RWPE1 (cell line): ENCODE data around the gene HECTD4.
"Not testable (repeated sequence)": the region's sequence is repeated elsewhere in the genome, so short reads cannot be mapped to it uniquely, and the experiment has no call there.

Source experiments
- CTCF ChIA-PET: fragments of 350-600 bp; sonication (Branson Sonifier 250); formaldehyde crosslinking; extraction: SDS; loops from one replicate; lab custom pipeline; 2021; lab: Yijun Ruan, JAX
- POLR2A ChIA-PET: fragments of 400-600 bp; formaldehyde crosslinking; extraction: SDS; loops from one replicate; lab custom pipeline; 2020; ENCODE audit warnings: antibody characterized with exemption; ENCODE audit not compliant: low non-redundant PET; lab: Yijun Ruan, JAX
- DNase-seq: peaks from one replicate; pipeline ENCODE4 v3.0.0; 2012; ENCODE audit warnings: low spot score
- H3K27ac ChIP-seq: fragments of 450-650 bp; 2 replicates; pipeline ENCODE4 v1.5.1; 2017
- TF ChIP-seq, protein P1 (sequence below): fragments of 450-650 bp; conservative IDR thresholded peaks from 2 replicates; pipeline ENCODE4 v1.5.1; 2017; ENCODE audit warnings: low read depth, mild to moderate bottlenecking

HECTD4 gene

DNA sequence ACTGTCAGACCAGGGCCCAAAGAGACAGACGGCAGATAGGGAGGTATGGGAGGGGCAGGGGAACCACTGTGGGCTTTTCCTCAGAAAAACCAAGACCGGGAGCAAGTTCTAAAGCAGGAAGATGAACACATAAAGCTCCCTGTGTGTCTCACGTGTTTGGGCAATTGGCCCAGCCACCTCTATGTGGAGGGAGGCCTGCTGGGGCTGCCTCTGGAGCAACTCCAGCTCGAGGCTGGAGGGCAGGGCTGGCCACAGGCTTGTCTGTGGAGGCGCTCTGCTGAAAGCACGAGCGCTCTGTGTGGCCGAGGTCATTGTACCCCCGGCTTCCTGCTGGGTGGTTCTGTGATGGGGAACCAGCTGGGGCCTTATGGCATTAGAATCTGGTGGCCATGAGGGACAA lies 220.5 kb downstream of the HECTD4 start:
- no peak for DNase-seq
- CTCF ChIA-PET, result no interaction called here
- TF ChIP-seq, protein P1, sequence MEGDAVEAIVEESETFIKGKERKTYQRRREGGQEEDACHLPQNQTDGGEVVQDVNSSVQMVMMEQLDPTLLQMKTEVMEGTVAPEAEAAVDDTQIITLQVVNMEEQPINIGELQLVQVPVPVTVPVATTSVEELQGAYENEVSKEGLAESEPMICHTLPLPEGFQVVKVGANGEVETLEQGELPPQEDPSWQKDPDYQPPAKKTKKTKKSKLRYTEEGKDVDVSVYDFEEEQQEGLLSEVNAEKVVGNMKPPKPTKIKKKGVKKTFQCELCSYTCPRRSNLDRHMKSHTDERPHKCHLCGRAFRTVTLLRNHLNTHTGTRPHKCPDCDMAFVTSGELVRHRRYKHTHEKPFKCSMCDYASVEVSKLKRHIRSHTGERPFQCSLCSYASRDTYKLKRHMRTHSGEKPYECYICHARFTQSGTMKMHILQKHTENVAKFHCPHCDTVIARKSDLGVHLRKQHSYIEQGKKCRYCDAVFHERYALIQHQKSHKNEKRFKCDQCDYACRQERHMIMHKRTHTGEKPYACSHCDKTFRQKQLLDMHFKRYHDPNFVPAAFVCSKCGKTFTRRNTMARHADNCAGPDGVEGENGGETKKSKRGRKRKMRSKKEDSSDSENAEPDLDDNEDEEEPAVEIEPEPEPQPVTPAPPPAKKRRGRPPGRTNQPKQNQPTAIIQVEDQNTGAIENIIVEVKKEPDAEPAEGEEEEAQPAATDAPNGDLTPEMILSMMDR, result no peak
- peak overlapping the region; percentile 11; the same call in 1 of the 2 replicates for H3K27ac ChIP-seq
- POLR2A ChIA-PET, result no interaction called here

DNA sequence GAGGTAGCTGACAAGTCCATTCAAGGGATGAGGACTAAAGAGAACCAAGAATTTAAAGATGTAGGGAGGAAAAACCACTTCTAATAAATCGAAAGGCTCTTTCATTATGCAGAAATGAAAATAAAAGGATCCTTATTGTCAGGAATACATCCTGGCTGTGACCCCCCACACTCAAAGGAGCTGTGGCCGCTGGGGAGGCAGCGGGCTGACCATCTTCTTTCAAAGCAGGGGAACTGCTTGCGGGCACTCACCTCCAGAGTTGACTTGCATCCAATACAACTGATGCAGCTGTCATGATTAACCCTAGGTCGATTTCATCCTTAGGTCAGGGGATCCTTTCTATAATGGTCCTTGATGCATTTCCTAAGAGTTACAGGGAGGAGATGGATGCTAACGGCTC lies 221.6 kb downstream of the HECTD4 start:
- POLR2A ChIA-PET, result no interaction called here
- DNase-seq, result no peak
- H3K27ac ChIP-seq, result no peak overlapping the region
- TF ChIP-seq, protein P1, result no peak
- CTCF ChIA-PET, result no interaction called here

DNA sequence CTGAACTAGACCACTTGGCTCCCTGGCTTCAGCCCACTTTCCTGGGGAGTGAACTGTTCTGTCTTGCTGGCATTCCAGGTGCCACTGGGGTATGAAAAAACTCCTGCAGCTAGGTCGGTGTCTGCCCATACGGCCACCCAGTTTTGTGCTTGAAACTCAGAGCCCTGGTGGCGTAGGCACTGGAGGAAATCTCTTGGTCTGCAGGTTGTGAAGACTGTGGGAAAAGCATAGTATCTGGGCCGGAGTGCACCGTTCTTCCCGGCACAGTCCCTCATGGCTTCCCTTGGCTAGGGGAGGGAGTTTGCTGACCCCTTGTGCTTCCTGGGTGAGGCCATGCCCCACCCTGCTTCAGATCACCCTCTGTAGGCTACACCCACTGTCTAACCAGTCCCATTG lies 223.1 kb downstream of the HECTD4 start:
- TF ChIP-seq, protein P1, result no peak
- no peak overlapping the region for H3K27ac ChIP-seq
- ChIA-PET POLR2A (no interaction called here), CTCF (interaction anchor here (0.6 kb wide), 1 partner anchor 214 kb away, joined by 4 read pairs; no protein-coding TSS in a partner anchor)
- no peak for DNase-seq

DNA sequence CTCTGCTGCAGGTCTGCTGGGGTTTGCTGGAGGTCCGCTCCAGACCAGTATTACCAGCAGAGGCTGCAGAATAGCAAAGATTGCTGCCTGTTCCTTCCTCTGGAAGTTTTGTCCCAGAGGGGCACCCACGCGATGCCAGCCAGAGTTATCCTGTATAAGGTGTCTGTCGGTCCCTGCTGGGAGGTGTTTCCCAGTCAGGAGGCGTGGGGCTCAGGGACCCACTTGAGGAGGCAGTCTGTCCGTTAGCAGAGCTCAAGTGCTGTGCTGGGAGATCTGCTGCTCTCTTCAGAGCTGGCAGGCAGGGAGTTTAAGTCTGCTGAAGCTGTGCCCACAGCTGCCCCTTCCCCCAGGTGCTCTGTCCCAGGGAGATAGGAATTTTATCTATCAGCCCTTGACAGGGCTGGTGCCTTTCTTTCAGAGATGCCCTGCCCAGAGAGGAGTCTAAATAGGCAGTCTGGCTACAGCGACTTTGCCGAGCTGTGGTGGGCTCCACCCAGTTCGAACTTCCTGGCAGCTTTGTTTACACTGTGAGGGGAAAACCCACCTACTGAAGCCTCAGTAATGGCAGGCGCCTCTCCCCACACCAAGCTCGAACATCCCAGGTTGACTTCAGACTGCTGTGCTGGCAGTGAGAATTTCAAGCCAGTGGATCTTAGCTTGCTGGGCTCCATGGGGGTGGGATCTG lies 223.6 kb downstream of the HECTD4 start:
- POLR2A ChIA-PET, result not testable (repeated sequence)

DNA sequence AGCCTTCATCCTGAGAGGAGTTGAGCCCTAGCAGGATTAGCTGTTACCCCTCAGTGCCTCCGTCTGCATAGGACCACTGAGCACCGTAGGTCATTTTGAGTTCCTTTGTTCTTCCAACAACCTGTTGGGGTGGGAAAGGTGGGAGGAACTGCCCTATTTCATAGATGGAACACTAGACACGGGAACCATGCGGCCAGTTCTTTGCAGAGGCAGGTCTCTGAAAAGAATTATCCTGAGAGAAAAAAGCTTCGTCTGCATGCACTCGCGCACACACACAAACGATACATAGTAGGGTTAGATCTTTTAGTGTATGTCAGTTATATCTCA lies 228.4 kb downstream of the HECTD4 start:
- ChIA-PET CTCF (no interaction called here), POLR2A (no interaction called here)
- DNase-seq, result no peak
- H3K27ac ChIP-seq, result no peak overlapping the region
- TF ChIP-seq, protein P1, result no peak

More for the DNA sequence above, 223.6 kb downstream of the HECTD4 start:
- DNase-seq, CTCF ChIA-PET, H3K27ac ChIP-seq: not testable (repeated sequence)

DNA sequence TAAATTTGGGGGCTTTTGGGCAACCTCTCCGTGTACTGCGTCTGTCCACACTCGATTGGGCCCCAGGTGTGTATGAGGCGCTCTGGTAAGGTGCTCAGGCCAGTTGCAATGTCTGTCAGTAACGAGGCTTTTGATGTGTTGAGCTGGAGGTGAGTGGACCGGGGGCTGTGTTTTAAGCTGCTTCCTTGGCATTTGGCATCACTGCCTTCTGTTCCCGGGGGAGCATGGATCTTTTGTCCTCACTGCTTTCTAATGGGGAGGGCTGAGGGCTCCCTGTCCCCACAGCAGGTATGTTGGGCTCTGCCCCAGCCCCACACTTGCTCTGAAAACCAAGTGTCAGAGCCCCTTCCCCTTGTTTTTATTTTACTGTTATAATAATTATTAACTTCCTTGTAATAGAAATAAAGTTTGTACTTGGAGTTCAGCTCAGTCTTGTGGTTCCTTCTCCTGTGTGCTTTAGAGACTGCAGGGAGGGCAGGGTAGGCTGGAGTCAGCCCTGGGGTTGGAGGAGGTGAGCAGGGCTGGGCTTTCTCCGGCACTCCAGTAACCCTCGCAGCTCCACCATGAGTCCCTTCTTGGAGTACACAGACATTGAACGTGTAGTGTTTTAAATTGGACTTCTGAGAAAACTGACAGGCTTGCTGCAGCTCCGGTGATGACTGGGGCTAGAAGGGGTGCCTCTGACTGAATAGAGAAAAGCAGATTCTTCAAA lies 228.9 kb downstream of the HECTD4 start:
- peak overlapping the region; percentile 23; the same call in 1 of the 2 replicates for H3K27ac ChIP-seq
- ChIA-PET CTCF (interaction anchor here (0.6 kb wide), 1 partner anchor 17 kb away, joined by 4 read pairs; no protein-coding TSS in a partner anchor), POLR2A (no interaction called here)
- no peak for DNase-seq
- TF ChIP-seq, protein P1, result no peak
